ENCODE measurements around the gene TIMM10B.
"Not testable (repeated sequence)": the region's sequence is repeated elsewhere in the genome, so short reads cannot be mapped to it uniquely, and the experiment has no call there.

Gene TIMM10B

DNA sequence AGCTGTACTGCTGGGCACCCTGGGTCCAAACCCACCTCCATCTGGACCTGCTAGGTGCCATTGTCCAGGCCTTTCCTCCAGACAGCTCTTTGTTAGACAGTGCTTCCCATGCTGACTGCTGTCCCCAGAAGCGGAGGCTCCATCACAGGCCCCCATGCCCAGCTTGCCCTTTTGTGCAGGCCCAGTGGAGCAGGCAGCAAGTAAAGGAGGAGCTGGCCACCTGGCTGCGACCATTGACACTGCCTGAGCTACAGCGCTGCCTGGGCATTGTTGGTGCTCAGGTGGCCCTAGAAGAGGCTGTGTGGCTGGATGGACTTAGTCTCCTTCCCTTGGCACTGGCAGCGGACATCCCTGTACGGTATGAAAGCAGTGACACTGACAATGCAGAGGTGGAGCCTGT, 17.2 kb downstream of the TIMM10B start:
- Histone ChIP-seq H3K36me3 (ENCODE audit: control insufficient read depth in 5 of 5, insufficient read depth in 5 of 5, low read length in 5 of 5) (peaks cover 9 to 57% (median 34%) of the 10 kb centered on the region in 5 donors), H3K27me3 (ENCODE audit: control insufficient read depth in 5 of 5, insufficient read depth in 4 of 5, low read length in 5 of 5) (no peaks in the 10 kb centered on the region)

DNA sequence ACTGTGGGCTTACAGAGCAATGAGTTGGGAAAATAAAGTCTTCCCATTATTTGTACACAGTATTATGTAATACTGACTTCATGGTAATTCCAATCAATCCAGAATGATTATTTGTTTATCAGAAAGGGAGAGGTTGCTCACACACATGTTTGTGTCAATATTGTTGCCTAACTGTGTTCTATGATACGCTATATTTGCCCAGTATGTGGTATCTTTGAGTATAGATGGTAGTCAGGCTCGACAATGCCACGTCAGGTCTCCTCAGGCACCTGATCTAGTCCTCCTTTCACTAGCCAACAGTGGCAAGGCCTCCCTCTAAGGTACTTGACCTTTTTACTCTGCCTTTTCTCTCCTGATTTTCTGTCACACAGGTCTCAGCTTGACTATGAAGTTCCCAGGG, 21.1 kb downstream of the TIMM10B start:
- Histone ChIP-seq H3K4me3 (ENCODE audit: low read depth in 1 of 5, low read length in 5 of 5) (no peak overlapping the region), H3K4me1 (ENCODE audit: control insufficient read depth in 5 of 5, insufficient read depth in 5 of 5, low read length in 5 of 5) (peaks cover 0 to 27% (median 10%) of the 10 kb centered on the region in 5 donors), H3K9ac (ENCODE audit: low read length in 5 of 5) (peak overlapping the region in 1 of 5 donors; percentile 26), H3K27me3 (ENCODE audit: control insufficient read depth in 5 of 5, insufficient read depth in 4 of 5, low read length in 5 of 5) (no peaks in the 10 kb centered on the region), H3K36me3 (ENCODE audit: control insufficient read depth in 5 of 5, insufficient read depth in 5 of 5, low read length in 5 of 5) (peaks cover 8 to 45% (median 31%) of the 10 kb centered on the region in 5 donors), H3K9me3 (ENCODE audit: control insufficient read depth in 5 of 5, low read length in 5 of 5) (no peaks in the 10 kb centered on the region), H3K27ac (ENCODE audit: low read depth, low read length) (no peak overlapping the region)

More for the DNA sequence above, 17.2 kb downstream of the TIMM10B start:
- Histone ChIP-seq H3K4me1 (ENCODE audit: control insufficient read depth in 5 of 5, insufficient read depth in 5 of 5, low read length in 5 of 5) (peaks cover 0 to 32% (median 12%) of the 10 kb centered on the region in 5 donors), H3K4me3 (ENCODE audit: low read depth in 1 of 5, low read length in 5 of 5) (no peak overlapping the region), H3K27ac (ENCODE audit: low read depth, low read length) (no peak overlapping the region), H3K9ac (ENCODE audit: low read length in 5 of 5) (peak overlapping the region in 1 of 5 donors; percentile 24), H3K9me3 (ENCODE audit: control insufficient read depth in 5 of 5, low read length in 5 of 5) (no peaks in the 10 kb centered on the region)

DNA sequence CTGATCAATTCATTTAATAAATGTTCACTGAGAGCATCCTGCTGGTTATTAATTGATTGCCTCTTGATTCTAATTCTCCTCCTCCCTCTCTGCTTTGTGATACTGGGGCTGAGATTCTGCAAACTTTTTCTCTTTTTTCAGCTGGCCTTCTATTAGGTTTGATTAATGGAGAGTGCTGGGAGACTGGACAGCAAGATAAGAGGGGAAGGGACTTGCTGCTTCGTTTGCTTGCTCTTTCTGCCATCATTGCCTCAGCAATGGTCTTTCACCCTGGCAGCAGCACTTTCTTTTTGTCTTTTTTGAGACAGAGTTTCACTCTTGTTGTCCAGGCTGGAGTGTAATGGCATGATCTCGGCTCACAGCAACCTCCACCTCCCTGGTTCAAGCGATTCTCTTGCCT, 22.9 kb downstream of the TIMM10B start:
- Histone ChIP-seq H3K9ac (ENCODE audit: low read length in 5 of 5) (no peak overlapping the region), H3K4me3 (ENCODE audit: low read depth in 1 of 5, low read length in 5 of 5) (no peak overlapping the region)

GRCh38 chr11:6505577-6506240, 24.4 kb downstream of the TIMM10B start:
- Histone ChIP-seq H3K27ac (ENCODE audit: low read depth, low read length) (no peak overlapping the region), H3K9ac (ENCODE audit: low read length in 5 of 5) (no peak overlapping the region), H3K4me1 (ENCODE audit: control insufficient read depth in 5 of 5, insufficient read depth in 5 of 5, low read length in 5 of 5) (peaks cover 0 to 1% (median 0%) of the 10 kb centered on the region in 5 donors), H3K36me3 (ENCODE audit: control insufficient read depth in 5 of 5, insufficient read depth in 5 of 5, low read length in 5 of 5) (peaks cover 8 to 32% (median 23%) of the 10 kb centered on the region in 5 donors), H3K9me3 (ENCODE audit: control insufficient read depth in 5 of 5, low read length in 5 of 5) (no peaks in the 10 kb centered on the region), H3K27me3 (ENCODE audit: control insufficient read depth in 5 of 5, insufficient read depth in 4 of 5, low read length in 5 of 5) (no peaks in the 10 kb centered on the region), H3K4me3 (ENCODE audit: low read depth in 1 of 5, low read length in 5 of 5) (no peak overlapping the region)

More for the DNA sequence above, 22.9 kb downstream of the TIMM10B start:
- peaks cover 0 to 10% (median 3%) of the 10 kb centered on the region in 5 donors for H3K4me1 ChIP-seq (ENCODE audit: control insufficient read depth in 5 of 5, insufficient read depth in 5 of 5, low read length in 5 of 5)
- no peaks in the 10 kb centered on the region for H3K27me3 ChIP-seq (ENCODE audit: control insufficient read depth in 5 of 5, insufficient read depth in 4 of 5, low read length in 5 of 5)
- no peak overlapping the region for H3K27ac ChIP-seq (ENCODE audit: low read depth, low read length)
- no peaks in the 10 kb centered on the region for H3K9me3 ChIP-seq (ENCODE audit: control insufficient read depth in 5 of 5, low read length in 5 of 5)
- H3K36me3 ChIP-seq (ENCODE audit: control insufficient read depth in 5 of 5, insufficient read depth in 5 of 5, low read length in 5 of 5) = peaks cover 8 to 34% (median 21%) of the 10 kb centered on the region in 5 donors

- Histone ChIP-seq H3K4me3 (ENCODE audit: low read depth in 1 of 5, low read length in 5 of 5) (no peak overlapping the region), H3K9ac (ENCODE audit: low read length in 5 of 5) (no peak overlapping the region), H3K36me3 (ENCODE audit: control insufficient read depth in 5 of 5, insufficient read depth in 5 of 5, low read length in 5 of 5) (peaks cover 20 to 40% (median 26%) of the 10 kb centered on the region in 5 donors), H3K9me3 (ENCODE audit: control insufficient read depth in 5 of 5, low read length in 5 of 5) (no peaks in the 10 kb centered on the region), H3K4me1 (ENCODE audit: control insufficient read depth in 5 of 5, insufficient read depth in 5 of 5, low read length in 5 of 5) (no peaks in the 10 kb centered on the region), H3K27me3 (ENCODE audit: control insufficient read depth in 5 of 5, insufficient read depth in 4 of 5, low read length in 5 of 5) (no peaks in the 10 kb centered on the region), H3K27ac (ENCODE audit: low read depth, low read length) (no peak overlapping the region)
Observed at GRCh38 chr11:6516865-6517264, 35.6 kb downstream of the TIMM10B start.

DNA sequence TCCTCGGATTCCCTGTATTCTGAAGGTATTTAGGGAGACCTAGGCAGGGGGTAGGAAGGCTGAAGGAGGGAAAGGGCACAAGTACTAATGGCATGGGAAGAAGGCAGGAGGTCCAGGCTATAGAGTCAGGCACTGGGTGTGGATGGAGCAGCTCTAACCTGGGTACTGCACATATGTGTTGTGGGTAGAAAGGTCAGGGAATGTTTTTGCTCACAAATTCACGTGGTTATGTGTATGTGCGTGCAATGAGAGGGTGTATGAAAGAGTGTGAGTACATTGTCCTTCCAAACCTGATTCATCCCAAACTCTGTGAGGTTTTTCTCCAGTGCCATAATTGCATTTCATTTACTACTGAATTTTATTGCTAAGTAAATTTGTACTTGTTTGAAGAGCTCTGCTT, 39.0 kb downstream of the TIMM10B start:
- Histone ChIP-seq H3K36me3 (ENCODE audit: control insufficient read depth in 5 of 5, insufficient read depth in 5 of 5, low read length in 5 of 5) (peaks cover 15 to 31% (median 21%) of the 10 kb centered on the region in 5 donors), H3K27ac (ENCODE audit: low read depth, low read length) (no peak overlapping the region), H3K9ac (ENCODE audit: low read length in 5 of 5) (no peak overlapping the region), H3K27me3 (ENCODE audit: control insufficient read depth in 5 of 5, insufficient read depth in 4 of 5, low read length in 5 of 5) (no peaks in the 10 kb centered on the region), H3K4me3 (ENCODE audit: low read depth in 1 of 5, low read length in 5 of 5) (no peak overlapping the region), H3K4me1 (ENCODE audit: control insufficient read depth in 5 of 5, insufficient read depth in 5 of 5, low read length in 5 of 5) (no peaks in the 10 kb centered on the region), H3K9me3 (ENCODE audit: control insufficient read depth in 5 of 5, low read length in 5 of 5) (no peaks in the 10 kb centered on the region)

DNA sequence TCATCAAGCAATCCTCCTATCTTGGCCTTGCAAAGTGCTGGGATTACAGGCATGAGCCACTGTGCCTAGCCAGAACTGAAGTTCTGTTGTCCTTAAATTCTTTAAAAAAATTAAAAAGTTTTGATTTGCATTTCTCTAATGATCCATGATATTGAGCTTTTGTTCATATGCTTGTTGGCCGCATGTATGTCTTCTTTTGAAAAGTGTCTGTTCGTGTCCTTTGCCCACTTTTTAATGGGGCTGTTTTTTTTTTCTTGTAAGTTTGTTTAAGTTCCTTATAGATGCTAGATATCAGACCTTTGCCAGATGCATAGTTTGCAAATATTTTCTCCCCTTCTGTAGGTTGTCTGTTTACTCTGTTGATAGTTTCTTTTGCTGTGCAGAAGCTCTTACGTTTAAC, 40.6 kb downstream of the TIMM10B start:
- not testable (repeated sequence) for H3K4me3 ChIP-seq (ENCODE audit: low read depth in 1 of 5, low read length in 5 of 5); H3K9me3 ChIP-seq (ENCODE audit: control insufficient read depth in 5 of 5, low read length in 5 of 5); H3K9ac ChIP-seq (ENCODE audit: low read length in 5 of 5); H3K27me3 ChIP-seq (ENCODE audit: control insufficient read depth in 5 of 5, insufficient read depth in 4 of 5, low read length in 5 of 5); H3K27ac ChIP-seq (ENCODE audit: low read depth, low read length); H3K4me1 ChIP-seq (ENCODE audit: control insufficient read depth in 5 of 5, insufficient read depth in 5 of 5, low read length in 5 of 5)
- H3K36me3 ChIP-seq (ENCODE audit: control insufficient read depth in 5 of 5, insufficient read depth in 5 of 5, low read length in 5 of 5) = peaks cover 15 to 26% (median 19%) of the 10 kb centered on the region in 5 donors

DNA sequence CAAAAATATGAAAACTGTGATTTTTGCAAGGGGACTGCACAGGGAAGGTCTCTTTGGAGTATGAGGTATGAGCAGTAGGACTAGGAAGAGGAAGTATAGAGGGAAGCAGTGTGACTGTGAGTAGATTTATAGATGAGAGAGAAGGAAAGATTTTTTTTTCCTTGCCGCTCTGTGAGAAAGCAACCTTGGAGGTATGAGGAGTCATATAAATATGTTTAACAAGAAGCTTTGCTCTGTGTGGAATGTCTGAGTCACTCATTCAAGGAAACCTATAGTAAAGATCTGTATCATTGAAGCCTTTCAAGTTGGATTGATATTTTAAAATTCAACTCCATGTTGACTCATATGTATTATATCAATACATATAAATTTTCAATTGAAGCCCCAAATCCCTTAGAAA, 42.0 kb downstream of the TIMM10B start:
- Histone ChIP-seq H3K9me3 (ENCODE audit: control insufficient read depth in 5 of 5, low read length in 5 of 5) (no peaks in the 10 kb centered on the region), H3K4me3 (ENCODE audit: low read depth in 1 of 5, low read length in 5 of 5) (no peak overlapping the region), H3K4me1 (ENCODE audit: control insufficient read depth in 5 of 5, insufficient read depth in 5 of 5, low read length in 5 of 5) (no peaks in the 10 kb centered on the region), H3K9ac (ENCODE audit: low read length in 5 of 5) (no peak overlapping the region), H3K36me3 (ENCODE audit: control insufficient read depth in 5 of 5, insufficient read depth in 5 of 5, low read length in 5 of 5) (peaks cover 19 to 26% (median 20%) of the 10 kb centered on the region in 5 donors), H3K27ac (ENCODE audit: low read depth, low read length) (no peak overlapping the region), H3K27me3 (ENCODE audit: control insufficient read depth in 5 of 5, insufficient read depth in 4 of 5, low read length in 5 of 5) (no peaks in the 10 kb centered on the region)

- H3K36me3 ChIP-seq (ENCODE audit: control insufficient read depth in 5 of 5, insufficient read depth in 5 of 5, low read length in 5 of 5) = peaks cover 9 to 28% (median 14%) of the 10 kb centered on the region in 5 donors
- no peaks in the 10 kb centered on the region for H3K9me3 ChIP-seq (ENCODE audit: control insufficient read depth in 5 of 5, low read length in 5 of 5)
- H3K27ac ChIP-seq (ENCODE audit: low read depth, low read length) = no peak overlapping the region
- no peaks in the 10 kb centered on the region for H3K27me3 ChIP-seq (ENCODE audit: control insufficient read depth in 5 of 5, insufficient read depth in 4 of 5, low read length in 5 of 5)
- no peak overlapping the region for H3K9ac ChIP-seq (ENCODE audit: low read length in 5 of 5)
- peaks cover 0 to 6% (median 0%) of the 10 kb centered on the region in 5 donors for H3K4me1 ChIP-seq (ENCODE audit: control insufficient read depth in 5 of 5, insufficient read depth in 5 of 5, low read length in 5 of 5)
- no peak overlapping the region for H3K4me3 ChIP-seq (ENCODE audit: low read depth in 1 of 5, low read length in 5 of 5)
Observed at GRCh38 chr11:6526411-6527135, 45.3 kb downstream of the TIMM10B start.

DNA sequence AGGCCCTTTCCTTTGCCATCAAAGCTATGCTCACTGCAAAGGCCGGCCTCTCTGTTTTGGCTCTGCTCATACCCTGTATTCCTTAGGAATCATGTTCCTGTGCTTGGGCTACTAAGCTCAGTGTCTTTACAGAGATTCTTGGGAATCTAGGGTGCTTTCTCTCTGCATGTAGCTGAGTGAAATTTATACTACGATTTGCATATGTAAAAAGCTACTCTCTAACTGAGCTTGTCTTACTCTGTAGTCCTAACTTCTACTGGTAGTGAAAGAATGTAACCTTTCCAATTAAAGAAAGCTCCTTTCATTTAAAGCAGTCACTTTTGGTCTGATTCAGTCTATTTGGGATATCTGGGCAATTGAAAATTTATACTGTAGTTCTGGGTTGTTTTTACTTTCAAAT, 48.0 kb downstream of the TIMM10B start:
- Histone ChIP-seq H3K9me3 (ENCODE audit: control insufficient read depth in 5 of 5, low read length in 5 of 5) (no peaks in the 10 kb centered on the region), H3K4me1 (ENCODE audit: control insufficient read depth in 5 of 5, insufficient read depth in 5 of 5, low read length in 5 of 5) (peaks cover 0 to 6% (median 0%) of the 10 kb centered on the region in 5 donors), H3K4me3 (ENCODE audit: low read depth in 1 of 5, low read length in 5 of 5) (no peak overlapping the region), H3K36me3 (ENCODE audit: control insufficient read depth in 5 of 5, insufficient read depth in 5 of 5, low read length in 5 of 5) (peaks cover 9 to 41% (median 26%) of the 10 kb centered on the region in 5 donors), H3K27ac (ENCODE audit: low read depth, low read length) (no peak overlapping the region), H3K27me3 (ENCODE audit: control insufficient read depth in 5 of 5, insufficient read depth in 4 of 5, low read length in 5 of 5) (no peaks in the 10 kb centered on the region), H3K9ac (ENCODE audit: low read length in 5 of 5) (peak overlapping the region in 1 of 5 donors; percentile 6)
